GM06990 (cell line): ENCODE data around the gene TNFRSF4.

Source experiments
- DNase-seq: peaks from one replicate; pipeline ENCODE4 v3.0.0-alpha.2; 2011; ENCODE audit not compliant: insufficient read length; ENCODE audit errors: extremely low read depth
- H3K27me3 ChIP-seq: replicated peaks from 2 replicates; pipeline ENCODE4 v1.6.0; 2011; ENCODE audit warnings: low read length; ENCODE audit not compliant: control insufficient read depth, insufficient read depth
- H3K36me3 ChIP-seq: 2 replicates; pipeline ENCODE4 v1.5.1; 2011; ENCODE audit warnings: low read length; ENCODE audit not compliant: control insufficient read depth, insufficient read depth
- H3K4me3 ChIP-seq: replicated peaks from 2 replicates; pipeline ENCODE4 v1.5.1; 2011; ENCODE audit warnings: low read depth, mild to moderate bottlenecking, control low read depth, low read length
- CTCF ChIP-seq: IDR thresholded peaks from 2 replicates; pipeline ENCODE4 v1.5.1; 2011; ENCODE audit warnings: low read length, control low read depth, mild to moderate bottlenecking, inconsistent platforms; ENCODE audit not compliant: insufficient read depth, poor library complexity, severe bottlenecking

TNFRSF4 gene

GRCh38 chr1:1165900-1166421 lies 48.0 kb downstream of the TNFRSF4 start:
- Histone ChIP-seq H3K4me3 (no peak overlapping the region), H3K36me3 (no peaks in the 10 kb centered on the region), H3K27me3 (no peaks in the 10 kb centered on the region; the same call in 1 of the 2 replicates)
- TF ChIP-seq CTCF: no peak
- no peak for DNase-seq

GRCh38 chr1:1165485-1165884 lies 48.5 kb downstream of the TNFRSF4 start:
- DNase-seq: no peak
- Histone ChIP-seq H3K36me3 (no peaks in the 10 kb centered on the region), H3K4me3 (no peak overlapping the region), H3K27me3 (no peaks in the 10 kb centered on the region; the same call in 1 of the 2 replicates)
- TF ChIP-seq CTCF: no peak

GRCh38 chr1:1164701-1165451 lies 49.1 kb downstream of the TNFRSF4 start:
- TF ChIP-seq CTCF: no peak
- no peak for DNase-seq
- H3K4me3 ChIP-seq: no peak overlapping the region
- no peaks in the 10 kb centered on the region for H3K36me3 ChIP-seq
- H3K27me3 ChIP-seq: no peaks in the 10 kb centered on the region; the same call in 1 of the 2 replicates

- no peak for TF ChIP-seq CTCF
- Histone ChIP-seq H3K4me3 (no peak overlapping the region), H3K27me3 (no peaks in the 10 kb centered on the region; the same call in 1 of the 2 replicates)
Observed at GRCh38 chr1:1164361-1164700, 49.6 kb downstream of the TNFRSF4 start.

GRCh38 chr1:1163538-1164070 lies 50.3 kb downstream of the TNFRSF4 start:
- TF ChIP-seq CTCF: no peak
- no peak for DNase-seq
- Histone ChIP-seq H3K27me3 (no peaks in the 10 kb centered on the region; the same call in 1 of the 2 replicates), H3K36me3 (no peaks in the 10 kb centered on the region), H3K4me3 (no peak overlapping the region)

More at GRCh38 chr1:1164361-1164700, 49.6 kb downstream of the TNFRSF4 start:
- no peak for DNase-seq
- no peaks in the 10 kb centered on the region for H3K36me3 ChIP-seq
